RWPE1 (cell line): ENCODE measurements around the gene CHST10.
"Not testable (repeated sequence)": the region's sequence is repeated elsewhere in the genome, so short reads cannot be mapped to it uniquely, and the experiment has no call there.

ENCODE experiments used
- CTCF ChIA-PET: fragments of 350-600 bp; sonication (Branson Sonifier 250); formaldehyde crosslinking; extraction: SDS; loops from one replicate; lab custom pipeline; 2021; lab: Yijun Ruan, JAX
- POLR2A ChIA-PET: fragments of 400-600 bp; formaldehyde crosslinking; extraction: SDS; loops from one replicate; lab custom pipeline; 2020; ENCODE audit warnings: antibody characterized with exemption; ENCODE audit not compliant: low non-redundant PET; lab: Yijun Ruan, JAX
- DNase-seq: peaks from one replicate; pipeline ENCODE4 v3.0.0; 2012; ENCODE audit warnings: low spot score
- H3K27ac ChIP-seq: fragments of 450-650 bp; 2 replicates; pipeline ENCODE4 v1.5.1; 2017
- TF ChIP-seq, protein P1 (sequence below): fragments of 450-650 bp; conservative IDR thresholded peaks from 2 replicates; pipeline ENCODE4 v1.5.1; 2017; ENCODE audit warnings: low read depth, mild to moderate bottlenecking

Gene CHST10, protein sequence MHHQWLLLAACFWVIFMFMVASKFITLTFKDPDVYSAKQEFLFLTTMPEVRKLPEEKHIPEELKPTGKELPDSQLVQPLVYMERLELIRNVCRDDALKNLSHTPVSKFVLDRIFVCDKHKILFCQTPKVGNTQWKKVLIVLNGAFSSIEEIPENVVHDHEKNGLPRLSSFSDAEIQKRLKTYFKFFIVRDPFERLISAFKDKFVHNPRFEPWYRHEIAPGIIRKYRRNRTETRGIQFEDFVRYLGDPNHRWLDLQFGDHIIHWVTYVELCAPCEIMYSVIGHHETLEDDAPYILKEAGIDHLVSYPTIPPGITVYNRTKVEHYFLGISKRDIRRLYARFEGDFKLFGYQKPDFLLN

DNA sequence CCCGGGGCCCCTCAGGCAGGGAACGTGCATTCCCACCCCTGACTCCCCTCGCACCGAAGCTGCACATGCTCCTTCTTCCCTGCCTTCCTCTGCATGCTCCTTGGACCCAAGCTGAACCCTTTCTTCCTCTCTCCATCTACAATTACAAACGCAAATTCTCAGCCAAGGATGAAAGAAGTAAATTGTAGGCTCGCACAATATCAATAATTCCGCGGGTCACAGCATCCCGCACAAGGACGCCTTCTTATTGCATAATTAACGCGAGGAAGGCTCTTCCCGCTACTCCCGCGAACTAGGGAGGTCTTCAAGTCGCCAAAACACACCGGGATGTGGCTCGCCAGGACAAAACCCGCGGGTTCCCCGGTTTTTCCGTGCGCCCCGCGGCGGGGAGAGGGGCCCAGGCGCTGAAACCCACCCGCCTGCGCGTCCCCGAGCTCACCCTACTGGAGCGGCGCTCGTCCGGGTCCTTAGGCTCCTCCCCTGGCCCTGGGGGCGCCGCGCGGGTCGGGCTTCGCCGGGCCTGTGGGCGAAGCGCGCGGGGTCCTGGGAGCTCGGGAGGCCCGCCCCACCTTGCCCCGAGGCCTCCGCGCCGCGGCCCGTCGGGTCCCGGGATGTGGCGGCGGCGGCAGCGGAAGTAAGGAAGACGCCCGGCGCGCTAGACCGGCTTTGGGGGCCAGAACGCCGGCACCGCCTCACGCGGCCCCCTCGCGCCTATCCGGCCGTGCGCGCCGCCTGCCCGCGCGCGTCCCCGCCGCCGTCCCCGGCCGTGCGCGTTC is at the start of gene CHST10:
Gene CHST10, minus strand, starts transcription at position 734 of the 776 bp plus-strand sequence. CDS start 10,993 bp downstream, outside the sequence.
- TF ChIP-seq, protein P1, sequence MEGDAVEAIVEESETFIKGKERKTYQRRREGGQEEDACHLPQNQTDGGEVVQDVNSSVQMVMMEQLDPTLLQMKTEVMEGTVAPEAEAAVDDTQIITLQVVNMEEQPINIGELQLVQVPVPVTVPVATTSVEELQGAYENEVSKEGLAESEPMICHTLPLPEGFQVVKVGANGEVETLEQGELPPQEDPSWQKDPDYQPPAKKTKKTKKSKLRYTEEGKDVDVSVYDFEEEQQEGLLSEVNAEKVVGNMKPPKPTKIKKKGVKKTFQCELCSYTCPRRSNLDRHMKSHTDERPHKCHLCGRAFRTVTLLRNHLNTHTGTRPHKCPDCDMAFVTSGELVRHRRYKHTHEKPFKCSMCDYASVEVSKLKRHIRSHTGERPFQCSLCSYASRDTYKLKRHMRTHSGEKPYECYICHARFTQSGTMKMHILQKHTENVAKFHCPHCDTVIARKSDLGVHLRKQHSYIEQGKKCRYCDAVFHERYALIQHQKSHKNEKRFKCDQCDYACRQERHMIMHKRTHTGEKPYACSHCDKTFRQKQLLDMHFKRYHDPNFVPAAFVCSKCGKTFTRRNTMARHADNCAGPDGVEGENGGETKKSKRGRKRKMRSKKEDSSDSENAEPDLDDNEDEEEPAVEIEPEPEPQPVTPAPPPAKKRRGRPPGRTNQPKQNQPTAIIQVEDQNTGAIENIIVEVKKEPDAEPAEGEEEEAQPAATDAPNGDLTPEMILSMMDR, result no peak
- POLR2A ChIA-PET, result no interaction called here
- H3K27ac ChIP-seq, result peak within 1 kb of the TSS; percentile 75

DNA sequence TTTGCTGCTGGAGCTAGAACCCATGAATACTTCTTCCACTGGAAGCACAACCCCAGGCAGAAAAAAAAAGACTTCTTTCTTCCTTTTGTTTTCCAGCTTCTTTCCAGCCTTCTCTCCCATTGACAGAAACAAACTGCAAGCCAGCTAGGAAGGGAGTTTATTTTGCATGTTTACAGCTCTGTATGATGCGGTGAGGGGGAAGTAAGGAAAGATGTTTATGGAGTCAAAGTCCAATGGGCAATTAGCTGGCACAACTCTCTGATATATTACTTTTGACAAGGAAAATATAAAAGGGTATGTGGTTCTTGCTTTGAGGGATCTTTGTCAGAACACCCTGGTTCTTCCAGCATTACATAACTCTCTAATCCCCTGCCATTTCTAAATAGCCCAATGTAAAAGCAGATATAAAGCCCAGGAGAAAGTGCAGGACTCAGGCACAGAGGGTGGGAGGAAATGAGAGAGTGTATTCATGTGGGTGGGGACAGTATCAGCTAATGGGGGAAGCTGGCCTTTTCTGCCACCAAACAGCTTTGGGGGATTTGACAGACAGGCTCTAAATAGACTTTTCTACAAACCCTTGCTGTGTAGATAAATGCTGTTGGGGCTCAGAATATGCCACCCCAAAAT is 43.5 kb upstream of the CHST10 start:
- TF ChIP-seq, protein P1, result no peak
- ChIA-PET POLR2A (no interaction called here), CTCF (interaction anchor here (0.5 to 0.6 kb wide), 3 partner anchors 9 to 160 kb away, joined by 3 to 8 read pairs (median 4); partner anchors contain the start of gene NMS)
- no peak overlapping the region for H3K27ac ChIP-seq
- DNase-seq, result no peak

More for the DNA sequence above, at the start of gene CHST10:
- CTCF ChIA-PET, result interaction anchor here (1.1 to 1.5 kb wide), 2 partner anchors 36 to 125 kb away, joined by 4 read pairs; no protein-coding TSS in a partner anchor
- DNase-seq, result peak; percentile 57

DNA sequence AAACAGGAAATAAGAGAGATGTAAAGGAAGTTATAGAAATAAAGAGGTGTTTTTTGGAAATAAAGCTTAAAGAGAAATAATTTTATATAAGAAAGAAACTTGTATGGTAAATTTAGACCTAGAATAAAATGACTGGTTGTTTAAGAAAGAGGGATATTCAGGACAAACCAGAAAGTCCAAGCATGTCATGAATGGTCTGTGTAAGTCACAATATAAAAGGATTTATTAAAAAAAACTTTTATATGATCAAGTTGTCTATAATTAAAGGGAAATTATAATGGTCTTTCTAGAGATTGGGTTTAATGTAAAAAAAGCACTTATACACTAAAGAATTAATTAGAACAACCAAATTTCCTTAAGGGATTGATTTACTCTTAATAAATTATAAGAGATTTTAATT is 38.9 kb upstream of the CHST10 start:
- POLR2A ChIA-PET, result interaction anchor here (0.6 kb wide), 1 partner anchor 107 kb away, joined by 9 read pairs; no protein-coding TSS in a partner anchor
- H3K27ac ChIP-seq, DNase-seq, CTCF ChIA-PET: not testable (repeated sequence)

DNA sequence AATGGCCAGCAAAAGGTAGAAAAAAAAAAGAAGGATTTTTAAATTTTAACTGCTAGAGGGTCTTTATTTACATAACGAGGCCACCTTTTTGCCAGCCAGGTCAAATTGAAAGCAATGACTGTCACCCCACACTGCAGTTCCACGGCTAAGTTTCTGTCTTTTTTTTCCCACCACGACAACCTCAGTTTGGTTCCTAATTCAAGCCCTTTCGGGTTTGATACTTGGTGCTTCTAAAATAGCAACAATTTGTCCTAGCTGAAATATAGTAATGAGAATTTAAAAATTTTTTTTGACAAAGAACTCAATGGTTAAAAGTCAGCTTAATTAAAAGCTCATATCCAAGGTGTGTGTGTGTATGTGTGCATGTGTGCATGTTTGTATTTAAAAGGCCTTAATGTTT is 36.4 kb upstream of the CHST10 start:
- DNase-seq, result no peak
- POLR2A ChIA-PET, result no interaction called here
- TF ChIP-seq, protein P1, result no peak
- H3K27ac ChIP-seq, result no peak overlapping the region
- CTCF ChIA-PET, result interaction anchor here (0.6 kb wide), 1 partner anchor 779 kb away, joined by 4 read pairs; no protein-coding TSS in a partner anchor

DNA sequence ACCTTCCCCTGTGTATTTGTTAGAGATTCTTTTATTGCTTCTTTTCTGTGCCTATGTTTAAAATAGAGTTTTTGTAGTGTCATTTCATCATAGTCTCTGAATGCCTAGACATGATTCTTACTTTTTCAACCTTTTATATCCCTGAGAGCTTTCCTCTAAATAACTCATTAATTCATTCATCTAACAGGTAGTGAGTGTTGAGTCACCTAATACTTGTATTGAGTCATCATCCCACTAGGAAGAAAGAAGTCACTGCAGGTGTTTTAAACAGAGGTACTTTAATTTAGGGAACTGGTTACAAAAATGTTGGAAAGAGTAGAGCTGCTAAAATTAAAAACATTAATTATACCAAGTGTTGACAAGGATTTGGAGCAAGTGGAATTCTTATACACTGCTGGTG is 34.3 kb upstream of the CHST10 start:
- POLR2A ChIA-PET, result no interaction called here
- TF ChIP-seq, protein P1, result no peak
- peak; percentile 18 for DNase-seq
- CTCF ChIA-PET, result no interaction called here
- no peak overlapping the region for H3K27ac ChIP-seq

DNA sequence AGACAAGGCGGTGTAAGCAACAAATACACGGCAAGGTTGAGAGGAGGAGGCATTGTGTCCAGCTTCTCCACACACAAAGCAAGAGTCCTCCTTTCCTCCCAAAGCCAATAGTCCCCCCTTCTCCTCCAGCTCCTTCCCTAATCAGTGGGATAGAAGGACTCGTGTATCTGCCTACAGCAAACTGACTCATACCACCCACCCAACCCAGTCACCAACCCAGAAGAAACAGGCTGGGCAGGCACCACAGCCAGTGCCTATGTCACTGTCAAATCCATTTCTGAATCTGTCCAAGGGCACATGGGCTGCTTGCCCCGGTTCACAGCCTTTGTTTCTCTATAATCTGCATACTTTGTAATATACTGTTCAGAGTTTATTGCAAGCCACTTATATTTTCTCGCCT is 33.6 kb upstream of the CHST10 start:
- no peak for DNase-seq
- TF ChIP-seq, protein P1, result no peak
- no peak overlapping the region for H3K27ac ChIP-seq
- CTCF ChIA-PET, result no interaction called here
- POLR2A ChIA-PET, result no interaction called here
